SU-DHL-6 (cell line): ENCODE results near the gene GRID2.
"Not testable (repeated sequence)": the region's sequence is repeated elsewhere in the genome, so short reads cannot be mapped to it uniquely, and the experiment has no call there.

Experiments
- CTCF ChIP-seq: fragments of 200-600 bp; sonication (generic); IDR thresholded peaks from one replicate; pipeline ENCODE4 v1.5.1; 2017; ENCODE audit warnings: antibody characterized with exemption, mild to moderate bottlenecking, low read length, moderate library complexity; ENCODE audit not compliant: insufficient read depth, poor library complexity, severe bottlenecking
- EZH2phosphoT487 ChIP-seq: fragments of 200-600 bp; sonication (generic), shearing (Covaris generic); conservative IDR thresholded peaks from 2 replicates; pipeline ENCODE4 v1.6.1; 2018; ENCODE audit warnings: mild to moderate bottlenecking, antibody characterized with exemption, low read length, moderate library complexity, mixed read lengths

GRCh38 chr4:93676937-93677336 lies 1373.2 kb downstream of the GRID2 start:
- not testable (repeated sequence) for TF ChIP-seq CTCF, EZH2phosphoT487
